Activated CD4-positive, alpha-beta memory T cell treated with anti-CD3 and anti-CD28 coated beads for 36 hours (primary cell): ENCODE results near the gene ESF1. TPM values are rescaled to one million over a fixed set of nuclear protein-coding genes. Genes with fewer than 3 reads are reported as not detected.

Source experiments
- CTCF ChIA-PET: fragments of 350-600 bp; sonication (Branson Sonifier 250); formaldehyde crosslinking; loops from one replicate; lab custom pipeline; 2021; ENCODE audit warnings: antibody characterized with exemption, inconsistent platforms; lab: Charles Lee
- POLR2A ChIA-PET: fragments of 350-600 bp; sonication (Branson Sonifier 250); formaldehyde crosslinking; loops from one replicate; lab custom pipeline; 2021; ENCODE audit warnings: antibody characterized with exemption; lab: Charles Lee
- DNase-seq: peaks from one replicate; pipeline ENCODE4 v3.0.0-alpha.2; 2020
- H3K27ac Mint-ChIP-seq: one replicate; pipeline ENCODE4 v1.8.0; 2021; ENCODE audit warnings: mixed read lengths
- H3K27me3 Mint-ChIP-seq: one replicate; pipeline ENCODE4 v1.8.0; 2021; ENCODE audit warnings: mixed read lengths
- H3K36me3 Mint-ChIP-seq: one replicate; pipeline ENCODE4 v1.8.0; 2021; ENCODE audit warnings: mixed read lengths
- H3K4me1 Mint-ChIP-seq: one replicate; pipeline ENCODE4 v1.8.0; 2021; ENCODE audit warnings: low read depth, mixed read lengths
- H3K4me3 Mint-ChIP-seq: one replicate; pipeline ENCODE4 v1.8.0; 2021; ENCODE audit warnings: mild to moderate bottlenecking, mixed read lengths
- H3K9me3 Mint-ChIP-seq: one replicate; pipeline ENCODE4 v1.8.0; 2021; ENCODE audit warnings: mixed read lengths
- intact Hi-C: fragments of 100-400 bp; cut with micrococcal nuclease; formaldehyde crosslinking; loops from one replicate; pipeline ENCODE4 v1.15.1; 2023
- total RNA-seq, 2 experiments: library from RNA; stranded (reverse); gene quantifications; one replicate each; pipeline ENCODE4 v1.2.3, GENCODE V29; 2021

The ESF1 gene
- total RNA-seq, 2 experiments from 2014 or later = 17.3 to 17.9 TPM

- intact Hi-C loops = loop anchor here (5.0 to 10.0 kb wide), 2 partner anchors 329 to 561 kb away; partner anchors contain the start of gene ISM1
- peak overlapping the region; percentile 91 for H3K4me3 Mint-ChIP-seq
- no peak for DNase-seq
- ChIA-PET POLR2A (no interaction called here), CTCF (interaction anchor here (1.2 to 1.4 kb wide), 3 partner anchors 10 to 175 kb away, joined by 3 to 6 read pairs (median 4); no protein-coding TSS in a partner anchor)
- no peaks in the 10 kb centered on the region for H3K27me3 Mint-ChIP-seq
- H3K4me1 Mint-ChIP-seq = peaks cover 42% of the 10 kb centered on the region
- H3K27ac Mint-ChIP-seq = peak overlapping the region; percentile 73
- H3K36me3 Mint-ChIP-seq = peaks cover 43% of the 10 kb centered on the region
- H3K9me3 Mint-ChIP-seq = no peaks in the 10 kb centered on the region
These were observed 1.6 kb upstream of the ESF1 start for GRCh38 chr20:13786143-13786828.

GRCh38 chr20:13784271-13784892 is 337 bp downstream of the ESF1 start:
- peak overlapping the region; percentile 93 for H3K27ac Mint-ChIP-seq

GRCh38 chr20:13783528-13783927 is 1.2 kb downstream of the ESF1 start:
- Mint-ChIP-seq H3K36me3 (peaks cover 39% of the 10 kb centered on the region), H3K4me3 (peak overlapping the region; percentile 23), H3K4me1 (peaks cover 56% of the 10 kb centered on the region), H3K27ac (no peak overlapping the region), H3K27me3 (no peaks in the 10 kb centered on the region), H3K9me3 (no peaks in the 10 kb centered on the region)
- intact Hi-C loops = loop anchor here (10.0 kb wide), 1 partner anchor 559 kb away; the partner anchor contains the start of gene ISM1
- POLR2A ChIA-PET = no interaction called here
- CTCF ChIA-PET = interaction anchor here (0.9 to 2.6 kb wide), 2 partner anchors 12 to 237 kb away, joined by 4 to 22 read pairs; no protein-coding TSS in a partner anchor
- no peak for DNase-seq

More at GRCh38 chr20:13784271-13784892, 337 bp downstream of the ESF1 start:
- peak overlapping the region; percentile 91 for H3K4me3 Mint-ChIP-seq
- H3K27me3 Mint-ChIP-seq = no peaks in the 10 kb centered on the region
- no peak for DNase-seq
- H3K4me1 Mint-ChIP-seq = peaks cover 54% of the 10 kb centered on the region
- POLR2A ChIA-PET = interaction anchor here (1.2 to 1.3 kb wide), 5 partner anchors 8 to 14 kb away, joined by 3 to 4 read pairs (median 3); no protein-coding TSS in a partner anchor
- peaks cover 39% of the 10 kb centered on the region for H3K36me3 Mint-ChIP-seq
- intact Hi-C loops = loop anchor here (1.0 to 10.0 kb wide), 4 partner anchors 12 to 560 kb away; partner anchors contain the start of gene ISM1
- no peaks in the 10 kb centered on the region for H3K9me3 Mint-ChIP-seq
- CTCF ChIA-PET = interaction anchor here (0.9 to 2.6 kb wide), 4 partner anchors 12 to 238 kb away, joined by 3 to 22 read pairs (median 4); no protein-coding TSS in a partner anchor

GRCh38 chr20:13778827-13779226 is 5.9 kb downstream of the ESF1 start:
- CTCF ChIA-PET = no interaction called here

DNA sequence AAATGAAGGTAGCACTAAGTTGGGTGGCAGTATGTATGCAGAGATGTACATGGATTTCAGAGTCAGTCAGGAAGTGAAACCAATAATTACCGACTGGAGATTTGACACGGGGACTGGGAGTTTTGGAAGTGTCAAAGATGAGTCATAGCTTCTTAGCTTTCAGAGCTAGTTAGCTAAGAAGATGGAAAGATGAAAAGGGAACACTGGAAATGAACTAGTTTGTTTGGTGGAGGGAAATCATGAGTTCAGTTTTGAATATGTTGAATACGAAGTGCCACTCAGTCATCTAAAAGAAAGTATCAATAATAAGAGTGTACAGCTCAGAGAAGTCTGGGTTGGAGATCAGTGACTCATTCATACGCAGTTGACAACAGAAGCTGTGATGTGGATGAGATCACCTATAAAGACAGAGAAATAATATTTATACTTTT is 7.5 kb downstream of the ESF1 start:
- intact Hi-C loops = no loop called here
- peaks cover 45% of the 10 kb centered on the region for H3K4me1 Mint-ChIP-seq
- no peak for DNase-seq
- POLR2A ChIA-PET = no interaction called here
- no peak overlapping the region for H3K4me3 Mint-ChIP-seq
- no peaks in the 10 kb centered on the region for H3K27me3 Mint-ChIP-seq
- CTCF ChIA-PET = interaction anchor here (0.9 to 1.9 kb wide), 3 partner anchors 11 to 42 kb away, joined by 3 to 6 read pairs (median 4); no protein-coding TSS in a partner anchor
- no peaks in the 10 kb centered on the region for H3K9me3 Mint-ChIP-seq
- peaks cover 51% of the 10 kb centered on the region for H3K36me3 Mint-ChIP-seq
- peak overlapping the region; percentile 74 for H3K27ac Mint-ChIP-seq

More at GRCh38 chr20:13778827-13779226, 5.9 kb downstream of the ESF1 start:
- Mint-ChIP-seq H3K36me3 (peaks cover 48% of the 10 kb centered on the region), H3K4me3 (no peak overlapping the region), H3K27me3 (no peaks in the 10 kb centered on the region), H3K9me3 (no peaks in the 10 kb centered on the region), H3K27ac (no peak overlapping the region), H3K4me1 (peaks cover 55% of the 10 kb centered on the region)
- no peak for DNase-seq
- POLR2A ChIA-PET = no interaction called here
- intact Hi-C loops = no loop called here

DNA sequence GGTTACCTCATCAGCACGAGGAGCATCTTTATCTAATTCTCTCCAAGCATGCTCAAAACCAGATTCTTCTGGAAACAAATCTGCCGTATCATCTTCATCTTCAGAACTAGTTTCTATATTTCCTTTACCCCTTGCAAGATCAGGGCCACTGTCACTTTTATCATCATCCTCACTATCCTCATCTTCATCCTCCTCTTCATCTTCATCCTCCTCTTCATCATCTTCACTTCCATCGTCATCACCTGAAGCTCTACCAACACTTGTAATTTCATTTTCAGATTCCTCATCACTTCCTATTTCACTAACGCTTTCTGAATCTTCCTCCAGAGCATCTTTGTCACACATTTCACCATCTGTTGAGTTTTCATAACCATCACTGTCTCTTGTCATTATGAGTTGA is 8.9 kb downstream of the ESF1 start:
- Mint-ChIP-seq H3K4me3 (no peak overlapping the region), H3K27ac (no peak overlapping the region), H3K4me1 (peaks cover 41% of the 10 kb centered on the region), H3K27me3 (no peaks in the 10 kb centered on the region), H3K9me3 (no peaks in the 10 kb centered on the region), H3K36me3 (peaks cover 47% of the 10 kb centered on the region)
- DNase-seq = no peak
- intact Hi-C loops = no loop called here
- CTCF ChIA-PET = interaction anchor here (1.4 to 1.9 kb wide), 2 partner anchors 14 to 43 kb away, joined by 4 to 6 read pairs; no protein-coding TSS in a partner anchor
- POLR2A ChIA-PET = interaction anchor here (1.0 kb wide), 1 partner anchor 9 kb away, joined by 3 read pairs; the partner anchor contains the start of genes ESF1 and NDUFAF5

DNA sequence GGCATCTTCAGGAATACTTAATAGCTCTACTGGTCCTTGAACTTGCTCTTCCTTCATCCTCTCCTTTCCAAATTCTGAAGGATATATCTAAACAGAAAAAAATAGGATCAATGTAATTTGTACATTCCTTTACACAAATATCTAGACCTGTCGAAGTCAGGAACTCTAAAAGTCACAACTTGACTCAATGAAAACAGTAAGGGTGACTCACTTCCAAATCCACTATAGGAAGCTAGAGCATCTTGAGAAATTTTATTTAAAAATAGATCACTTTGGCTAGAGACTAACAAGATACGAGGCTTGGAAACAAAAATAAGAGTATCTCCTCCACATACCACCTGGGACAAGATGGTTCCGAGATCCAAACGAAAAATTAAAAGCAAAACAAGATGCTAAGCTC is 12.2 kb downstream of the ESF1 start:
- Mint-ChIP-seq H3K4me3 (no peak overlapping the region), H3K27ac (no peak overlapping the region), H3K27me3 (no peaks in the 10 kb centered on the region), H3K36me3 (peaks cover 45% of the 10 kb centered on the region), H3K4me1 (peaks cover 21% of the 10 kb centered on the region), H3K9me3 (no peaks in the 10 kb centered on the region)
- CTCF ChIA-PET = interaction anchor here (0.5 to 3.3 kb wide), 16 partner anchors 9 to 529 kb away, joined by 3 to 22 read pairs (median 6); partner anchors contain the start of genes ESF1 and NDUFAF5
- POLR2A ChIA-PET = interaction anchor here (2.0 kb wide), 1 partner anchor 12 kb away, joined by 4 read pairs; the partner anchor contains the start of genes ESF1 and NDUFAF5
- intact Hi-C loops = loop anchor here (1.0 kb wide), 1 partner anchor 12 kb away; the partner anchor contains the start of gene ESF1
- no peak for DNase-seq

GRCh38 chr20:13771853-13772453 is 12.8 kb downstream of the ESF1 start:
- intact Hi-C loops = loop anchor here (1.0 kb wide), 1 partner anchor 12 kb away; the partner anchor contains the start of gene ESF1
- Mint-ChIP-seq H3K4me1 (peaks cover 15% of the 10 kb centered on the region), H3K9me3 (no peaks in the 10 kb centered on the region), H3K27me3 (no peaks in the 10 kb centered on the region), H3K27ac (no peak overlapping the region), H3K4me3 (no peak overlapping the region), H3K36me3 (peaks cover 47% of the 10 kb centered on the region)
- ChIA-PET POLR2A (interaction anchor here (2.0 kb wide), 1 partner anchor 13 kb away, joined by 4 read pairs; the partner anchor contains the start of genes ESF1 and NDUFAF5), CTCF (interaction anchor here (0.6 to 3.3 kb wide), 25 partner anchors 8 to 653 kb away, joined by 3 to 22 read pairs (median 4); partner anchors contain the start of genes ESF1 and NDUFAF5)
- DNase-seq = no peak

DNA sequence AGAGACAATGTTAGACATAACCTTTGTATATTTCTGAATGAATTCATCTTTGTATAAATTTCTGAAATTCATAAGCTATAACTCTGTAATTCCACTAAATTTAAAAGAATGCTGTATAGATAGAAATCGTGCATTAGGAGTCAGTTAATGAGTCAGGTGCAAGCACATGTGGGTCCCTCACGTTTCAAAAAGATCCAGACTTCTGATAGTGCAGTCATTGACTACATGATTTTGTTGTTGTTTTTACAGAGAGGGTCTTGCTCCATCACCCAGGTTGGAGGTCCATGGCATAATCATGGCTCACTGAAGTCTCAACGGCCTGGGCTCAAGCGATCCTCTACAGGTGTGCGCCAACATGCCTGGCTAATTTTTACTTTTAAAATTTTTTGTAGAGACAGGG is 14.6 kb downstream of the ESF1 start:
- no peak overlapping the region for H3K27ac Mint-ChIP-seq
- H3K9me3 Mint-ChIP-seq = peaks cover 7% of the 10 kb centered on the region
- DNase-seq = no peak
- no peak overlapping the region for H3K4me3 Mint-ChIP-seq
- H3K4me1 Mint-ChIP-seq = peaks cover 9% of the 10 kb centered on the region
- POLR2A ChIA-PET = interaction anchor here (0.7 kb wide), 1 partner anchor 15 kb away, joined by 4 read pairs; the partner anchor contains the start of genes ESF1 and NDUFAF5
- H3K36me3 Mint-ChIP-seq = peaks cover 53% of the 10 kb centered on the region
- intact Hi-C loops = no loop called here
- CTCF ChIA-PET = interaction anchor here (2.9 to 3.3 kb wide), 2 partner anchors 13 to 14 kb away, joined by 14 to 22 read pairs; partner anchors contain the start of genes ESF1 and NDUFAF5
- H3K27me3 Mint-ChIP-seq = no peaks in the 10 kb centered on the region

GRCh38 chr20:13765868-13766416 is 18.8 kb downstream of the ESF1 start:
- Mint-ChIP-seq H3K9me3 (peaks cover 7% of the 10 kb centered on the region), H3K4me3 (no peak overlapping the region), H3K27ac (no peak overlapping the region), H3K27me3 (no peaks in the 10 kb centered on the region), H3K4me1 (peaks cover 4% of the 10 kb centered on the region), H3K36me3 (peaks cover 45% of the 10 kb centered on the region)
- ChIA-PET CTCF (interaction anchor here (0.6 kb wide), 1 partner anchor 657 kb away, joined by 3 read pairs; no protein-coding TSS in a partner anchor), POLR2A (no interaction called here)
- DNase-seq = no peak
- intact Hi-C loops = no loop called here

DNA sequence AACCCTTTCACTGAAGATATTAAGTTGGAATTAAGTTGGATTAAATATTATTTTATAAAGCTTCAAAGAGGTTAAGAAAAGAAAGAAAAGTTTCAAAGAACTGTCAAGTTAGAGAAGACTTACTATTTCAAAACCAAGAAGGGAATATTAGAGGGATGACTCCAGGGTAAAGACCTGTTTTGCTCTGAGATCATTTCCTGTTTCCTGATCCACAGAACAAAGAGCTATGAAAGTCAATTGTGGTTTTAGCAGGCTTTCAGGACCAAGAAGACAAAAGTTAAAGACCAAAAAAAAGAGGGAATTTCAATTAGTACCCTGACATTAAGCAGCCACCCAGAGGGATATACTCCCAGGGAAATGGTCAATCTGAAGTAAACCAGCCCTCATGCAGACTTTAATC is 19.4 kb downstream of the ESF1 start:
- Mint-ChIP-seq H3K27me3 (no peaks in the 10 kb centered on the region), H3K4me1 (peaks cover 4% of the 10 kb centered on the region), H3K9me3 (peaks cover 7% of the 10 kb centered on the region), H3K27ac (no peak overlapping the region), H3K36me3 (peaks cover 43% of the 10 kb centered on the region), H3K4me3 (no peak overlapping the region)
- ChIA-PET CTCF (interaction anchor here (0.6 kb wide), 1 partner anchor 656 kb away, joined by 3 read pairs; no protein-coding TSS in a partner anchor), POLR2A (no interaction called here)
- intact Hi-C loops = no loop called here
- no peak for DNase-seq
